Loucy (cell line): Measurements from ENCODE around the gene ASTN2.

Experiments
- H2AFZ ChIP-seq: fragments of 200-600 bp; sonication (generic); 2 replicates; pipeline ENCODE4 v1.6.0; 2016; ENCODE audit warnings: antibody characterized with exemption, mild to moderate bottlenecking, low read length, moderate library complexity
- H3F3A ChIP-seq: fragments of 200-600 bp; 2 replicates; pipeline ENCODE4 v1.6.0; 2016; ENCODE audit warnings: antibody characterized with exemption, low read depth, mild to moderate bottlenecking
- H3K27me3 ChIP-seq: fragments of 200-600 bp; sonication (generic); 2 replicates; pipeline ENCODE4 v1.6.1; 2014; ENCODE audit warnings: low read length, mild to moderate bottlenecking; ENCODE audit not compliant: insufficient read depth, poor library complexity, severe bottlenecking
- H3K36me3 ChIP-seq: fragments of 200-600 bp; sonication (generic); 2 replicates; pipeline ENCODE4 v1.6.1; 2016; ENCODE audit warnings: low read length; ENCODE audit not compliant: insufficient read depth
- H3K4me1 ChIP-seq: fragments of 200-600 bp; sonication (generic); 2 replicates; pipeline ENCODE4 v1.5.1; 2014; ENCODE audit warnings: low read length, mild to moderate bottlenecking; ENCODE audit not compliant: insufficient read depth, poor library complexity, severe bottlenecking
- H3K4me2 ChIP-seq: fragments of 200-600 bp; sonication (generic); 2 replicates; pipeline ENCODE4 v1.6.0; 2014; ENCODE audit warnings: antibody characterized with exemption, low read length, low read depth, mild to moderate bottlenecking; ENCODE audit not compliant: poor library complexity, severe bottlenecking
- H3K4me3 ChIP-seq: fragments of 200-600 bp; sonication (generic); 2 replicates; pipeline ENCODE4 v1.5.1; 2014; ENCODE audit warnings: low read length, mild to moderate bottlenecking, mixed read lengths; ENCODE audit not compliant: poor library complexity, severe bottlenecking
- H3K79me2 ChIP-seq: fragments of 200-600 bp; sonication (generic); 2 replicates; pipeline ENCODE4 v1.6.1; 2014; ENCODE audit warnings: low read length; ENCODE audit not compliant: insufficient read depth
- H3K9ac ChIP-seq: fragments of 200-600 bp; sonication (generic); 2 replicates; pipeline ENCODE4 v1.6.0; 2014; ENCODE audit warnings: mild to moderate bottlenecking, low read depth, low read length, moderate library complexity; ENCODE audit not compliant: poor library complexity, severe bottlenecking
- H3K9me2 ChIP-seq: fragments of 200-600 bp; sonication (generic); replicated peaks from 2 replicates; pipeline ENCODE4 v1.6.1; 2016; ENCODE audit warnings: low read depth, low read length, mixed read lengths
- H3K9me3 ChIP-seq: fragments of 200-600 bp; sonication (generic); 2 replicates; pipeline ENCODE4 v1.6.1; 2014; ENCODE audit warnings: mild to moderate bottlenecking, antibody characterized with exemption, low read length, low read depth; ENCODE audit not compliant: insufficient read depth
- H4K20me1 ChIP-seq: fragments of 200-600 bp; sonication (generic); 2 replicates; pipeline ENCODE4 v1.6.0; 2014; ENCODE audit warnings: antibody characterized with exemption, low read length, mild to moderate bottlenecking; ENCODE audit not compliant: insufficient read depth, poor library complexity, severe bottlenecking
- EZH2phosphoT487 ChIP-seq: fragments of 200-600 bp; IDR thresholded peaks from 2 replicates; pipeline ENCODE4 v1.6.1; 2018; ENCODE audit warnings: antibody characterized with exemption, mild to moderate bottlenecking, moderate library complexity, borderline replicate concordance
- TF ChIP-seq, protein P1 (sequence below): fragments of 200-600 bp; sonication (generic); conservative IDR thresholded peaks from 2 replicates; pipeline ENCODE4 v1.5.1; 2014; ENCODE audit warnings: mild to moderate bottlenecking, antibody characterized with exemption, low read length

The ASTN2 gene

GRCh38 chr9:117135501-117136098 lies 279.3 kb downstream of the ASTN2 start:
- Histone ChIP-seq H4K20me1 (no peaks in the 10 kb centered on the region), H3K9me2 (no peaks in the 10 kb centered on the region), H3K4me3 (no peak overlapping the region), H3K4me1 (no peaks in the 10 kb centered on the region), H3K9ac (no peak overlapping the region), H3K4me2 (no peak overlapping the region), H3K27me3 (no peaks in the 10 kb centered on the region), H2AFZ (no peak overlapping the region), H3K9me3 (peaks cover 6% of the 10 kb centered on the region; the same call in 1 of the 2 replicates), H3F3A (no peaks in the 10 kb centered on the region), H3K79me2 (no peaks in the 10 kb centered on the region), H3K36me3 (no peaks in the 10 kb centered on the region)
- TF ChIP-seq, protein P1, sequence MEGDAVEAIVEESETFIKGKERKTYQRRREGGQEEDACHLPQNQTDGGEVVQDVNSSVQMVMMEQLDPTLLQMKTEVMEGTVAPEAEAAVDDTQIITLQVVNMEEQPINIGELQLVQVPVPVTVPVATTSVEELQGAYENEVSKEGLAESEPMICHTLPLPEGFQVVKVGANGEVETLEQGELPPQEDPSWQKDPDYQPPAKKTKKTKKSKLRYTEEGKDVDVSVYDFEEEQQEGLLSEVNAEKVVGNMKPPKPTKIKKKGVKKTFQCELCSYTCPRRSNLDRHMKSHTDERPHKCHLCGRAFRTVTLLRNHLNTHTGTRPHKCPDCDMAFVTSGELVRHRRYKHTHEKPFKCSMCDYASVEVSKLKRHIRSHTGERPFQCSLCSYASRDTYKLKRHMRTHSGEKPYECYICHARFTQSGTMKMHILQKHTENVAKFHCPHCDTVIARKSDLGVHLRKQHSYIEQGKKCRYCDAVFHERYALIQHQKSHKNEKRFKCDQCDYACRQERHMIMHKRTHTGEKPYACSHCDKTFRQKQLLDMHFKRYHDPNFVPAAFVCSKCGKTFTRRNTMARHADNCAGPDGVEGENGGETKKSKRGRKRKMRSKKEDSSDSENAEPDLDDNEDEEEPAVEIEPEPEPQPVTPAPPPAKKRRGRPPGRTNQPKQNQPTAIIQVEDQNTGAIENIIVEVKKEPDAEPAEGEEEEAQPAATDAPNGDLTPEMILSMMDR: no peak
- no peak for TF ChIP-seq EZH2phosphoT487

- Histone ChIP-seq H3F3A (no peaks in the 10 kb centered on the region), H3K4me2 (no peak overlapping the region), H3K27me3 (no peaks in the 10 kb centered on the region), H3K9me3 (peaks cover 6% of the 10 kb centered on the region; the same call in 1 of the 2 replicates), H3K9me2 (no peaks in the 10 kb centered on the region), H3K4me3 (no peak overlapping the region), H3K4me1 (no peaks in the 10 kb centered on the region), H3K36me3 (no peaks in the 10 kb centered on the region), H2AFZ (no peak overlapping the region), H3K79me2 (no peaks in the 10 kb centered on the region), H3K9ac (no peak overlapping the region), H4K20me1 (no peaks in the 10 kb centered on the region)
- TF ChIP-seq EZH2phosphoT487: no peak
- TF ChIP-seq, protein P1: no peak
Observed at GRCh38 chr9:117134826-117135500, 279.9 kb downstream of the ASTN2 start.

- TF ChIP-seq EZH2phosphoT487: no peak
- TF ChIP-seq, protein P1: no peak
- no peak overlapping the region for H3K4me2 ChIP-seq
Observed at GRCh38 chr9:117126871-117127270, 288.0 kb downstream of the ASTN2 start.

More at GRCh38 chr9:117126871-117127270, 288.0 kb downstream of the ASTN2 start:
- Histone ChIP-seq H3K36me3 (no peaks in the 10 kb centered on the region), H3K9ac (no peak overlapping the region), H4K20me1 (no peaks in the 10 kb centered on the region), H2AFZ (no peak overlapping the region), H3K4me1 (no peaks in the 10 kb centered on the region), H3F3A (no peaks in the 10 kb centered on the region), H3K79me2 (no peaks in the 10 kb centered on the region), H3K9me3 (no peaks in the 10 kb centered on the region), H3K9me2 (no peaks in the 10 kb centered on the region), H3K27me3 (no peaks in the 10 kb centered on the region), H3K4me3 (no peak overlapping the region)
